H1 (cell line): ENCODE data around the gene PCF11. TPM values are rescaled to one million over a fixed set of nuclear protein-coding genes. Genes with fewer than 3 reads are reported as not detected.

Experiments
- CTCF ChIA-PET: fragments of 300-600 bp; sonication (Branson Sonifier 250); formaldehyde crosslinking; loops from one replicate; lab custom pipeline; 2021; ENCODE audit not compliant: partially characterized antibody; lab: Charles Lee
- POLR2A ChIA-PET: fragments of 300-600 bp; sonication (Branson Sonifier 250); formaldehyde crosslinking; loops from one replicate; lab custom pipeline; 2021; ENCODE audit warnings: inconsistent platforms; ENCODE audit not compliant: partially characterized antibody; lab: Charles Lee
- DNase-seq, 2 experiments: peaks; one replicate each; pipeline versions ENCODE4 v3.0.0 to v3.0.0-alpha.2; 2010 to 2022; ENCODE audit warnings: low spot score in 2 of 2, low read depth in 1 of 2, mixed read lengths in 1 of 2
- FAIRE-seq: peaks from 2 replicates; lab custom pipeline; 2011; peaks lifted over from hg19 to GRCh38; lab: Jason Lieb, UNC
- H2AFZ ChIP-seq: 2 replicates; pipeline ENCODE4 v1.8.1; 2012; ENCODE audit warnings: low read length, inconsistent platforms
- H2AK5ac ChIP-seq: 2 replicates; pipeline ENCODE4 v1.6.1; 2013; ENCODE audit warnings: low read depth, low read length
- H2BK120ac ChIP-seq: replicated peaks from 2 replicates; pipeline ENCODE3; 2013; ENCODE audit warnings: low read depth, low read length, inconsistent platforms
- H2BK12ac ChIP-seq: 2 replicates; pipeline ENCODE4 v1.6.1; 2013; ENCODE audit warnings: low read depth, low read length
- H2BK15ac ChIP-seq: 2 replicates; pipeline ENCODE4 v1.6.1; 2013; ENCODE audit warnings: low read length
- H2BK20ac ChIP-seq: 2 replicates; pipeline ENCODE4 v1.6.1; 2013; ENCODE audit warnings: low read length
- H2BK5ac ChIP-seq: 2 replicates; pipeline ENCODE4 v1.6.1; 2013; ENCODE audit warnings: low read depth, low read length
- H3K14ac ChIP-seq: 2 replicates; pipeline ENCODE4 v1.6.1; 2013; ENCODE audit warnings: inconsistent platforms; ENCODE audit not compliant: insufficient read length
- H3K18ac ChIP-seq: 2 replicates; pipeline ENCODE4 v1.6.1; 2013; ENCODE audit warnings: low read length; ENCODE audit errors: extremely low read depth
- H3K23ac ChIP-seq: 2 replicates; pipeline ENCODE4 v1.6.1; 2013; ENCODE audit warnings: inconsistent platforms; ENCODE audit not compliant: insufficient read length
- H3K23me2 ChIP-seq: 2 replicates; pipeline ENCODE4 v1.6.1; 2013; ENCODE audit warnings: low read depth, low read length
- H3K27ac ChIP-seq: 2 replicates; pipeline ENCODE4 v1.6.1; 2011; ENCODE audit warnings: low read depth, low read length, inconsistent platforms
- H3K27me3 ChIP-seq, 4 experiments: replicated peaks in 1 of 4; 1 replicate in 1 of 4; 2 replicates in 3 of 4; pipeline versions ENCODE4 v1.6.1 to v1.8.1; 2011 to 2013; ENCODE audit warnings: low read length in 3 of 4, mild to moderate bottlenecking in 3 of 4, inconsistent platforms in 2 of 4, mixed read lengths in 2 of 4, moderate library complexity in 1 of 4; ENCODE audit not compliant: control insufficient read depth in 3 of 4, insufficient read depth in 3 of 4; ENCODE audit errors: extremely low read depth in 1 of 4
- H3K36me3 ChIP-seq, 4 experiments: 2 replicates each; pipeline versions ENCODE4 v1.6.1 to v1.8.1; 2011 to 2013; ENCODE audit warnings: mild to moderate bottlenecking in 4 of 4, low read length in 3 of 4, moderate library complexity in 2 of 4, control low read depth in 1 of 4, inconsistent platforms in 1 of 4; ENCODE audit not compliant: insufficient read depth in 4 of 4, control insufficient read depth in 2 of 4
- H3K4ac ChIP-seq: replicated peaks from 2 replicates; pipeline ENCODE3; 2013; ENCODE audit warnings: low read length, low read depth, mixed read lengths, inconsistent platforms; ENCODE audit not compliant: insufficient read length
- H3K4me1 ChIP-seq, 4 experiments: replicated peaks in 1 of 4; 1 replicate in 1 of 4; 2 replicates in 3 of 4; pipeline versions ENCODE4 v1.6.1 to v1.8.1; 2011 to 2013; ENCODE audit warnings: low read length in 3 of 4, inconsistent platforms in 2 of 4, mixed read lengths in 1 of 4; ENCODE audit not compliant: insufficient read depth in 4 of 4, control insufficient read depth in 3 of 4
- H3K4me2 ChIP-seq, 2 experiments: 2 replicates each; pipeline versions ENCODE4 v1.6.1 to v1.8.1; 2011 to 2013; ENCODE audit warnings: low read depth in 2 of 2, low read length in 2 of 2, control low read depth in 1 of 2, inconsistent platforms in 1 of 2, mild to moderate bottlenecking in 1 of 2; ENCODE audit not compliant: insufficient read depth in 1 of 2
- H3K4me3 ChIP-seq, 4 experiments: fragments of 200-600, 300-600 bp in 1 of 4; sonication (generic), shearing (Covaris generic), sonication (Bioruptor Twin) in 1 of 4; 2 replicates each; pipeline versions ENCODE4 v1.5.1 to v1.8.1; 2011 to 2016; ENCODE audit warnings: low read length in 4 of 4, low read depth in 3 of 4, control low read depth in 2 of 4, inconsistent platforms in 2 of 4, mild to moderate bottlenecking in 2 of 4, mixed read lengths in 1 of 4, moderate library complexity in 1 of 4; ENCODE audit not compliant: insufficient read depth in 2 of 4; ENCODE audit errors: extremely low read depth in 1 of 4
- H3K56ac ChIP-seq: replicated peaks from 2 replicates; pipeline ENCODE3; 2013; ENCODE audit warnings: low read depth, mild to moderate bottlenecking, mixed read lengths, low read length, inconsistent platforms; ENCODE audit not compliant: insufficient read length
- H3K79me1 ChIP-seq: 2 replicates; pipeline ENCODE4 v1.6.1; 2013; ENCODE audit warnings: low read depth, low read length, control low read depth
- H3K79me2 ChIP-seq, 2 experiments: 2 replicates each; pipeline versions ENCODE4 v1.6.1 to v1.8.1; 2012 to 2013; ENCODE audit warnings: low read length in 2 of 2, mild to moderate bottlenecking in 2 of 2, inconsistent platforms in 1 of 2; ENCODE audit not compliant: insufficient read depth in 2 of 2, control insufficient read depth in 1 of 2
- H3K9ac ChIP-seq, 4 experiments: replicated peaks in 1 of 4; 1 replicate in 1 of 4; 2 replicates in 3 of 4; pipeline versions ENCODE4 v1.6.1 to v1.8.1; 2011 to 2013; ENCODE audit warnings: low read depth in 3 of 4, low read length in 3 of 4, control low read depth in 2 of 4, mild to moderate bottlenecking in 2 of 4, moderate library complexity in 2 of 4, inconsistent platforms in 1 of 4; ENCODE audit errors: extremely low read depth in 1 of 4
- H3K9me3 ChIP-seq, 2 experiments: 2 replicates each; pipeline versions ENCODE4 v1.6.1 to v1.8.1; 2012 to 2013; ENCODE audit warnings: mild to moderate bottlenecking in 2 of 2, moderate library complexity in 2 of 2, control low read depth in 1 of 2, inconsistent platforms in 1 of 2, low read depth in 1 of 2, low read length in 1 of 2, mixed read lengths in 1 of 2; ENCODE audit not compliant: insufficient read depth in 2 of 2
- H4K20me1 ChIP-seq, 2 experiments: replicated peaks in 1 of 2; 2 replicates each; pipeline versions ENCODE3 to v1.8.1; 2011 to 2013; ENCODE audit warnings: inconsistent platforms in 2 of 2, low read length in 2 of 2, mild to moderate bottlenecking in 1 of 2; ENCODE audit not compliant: insufficient read depth in 2 of 2, control insufficient read depth in 1 of 2
- H4K5ac ChIP-seq: 2 replicates; pipeline ENCODE4 v1.6.1; 2013; ENCODE audit warnings: low read length, low read depth, mixed read lengths, inconsistent platforms; ENCODE audit not compliant: insufficient read length
- H4K8ac ChIP-seq: 2 replicates; pipeline ENCODE4 v1.8.0; 2013; ENCODE audit warnings: mild to moderate bottlenecking, moderate library complexity, low read length, inconsistent platforms; ENCODE audit not compliant: insufficient read depth; ENCODE audit errors: extremely low read depth
- H4K91ac ChIP-seq: replicated peaks from 2 replicates; pipeline ENCODE3; 2013; ENCODE audit warnings: low read length, mixed read lengths, inconsistent platforms; ENCODE audit not compliant: insufficient read length
- POLR2A ChIP-seq, 2 experiments: IDR thresholded peaks; 1 replicate in 1 of 2; 2 replicates in 1 of 2; pipeline ENCODE4 v1.6.1; 2011; ENCODE audit warnings: low read depth in 2 of 2, low read length in 2 of 2, mild to moderate bottlenecking in 2 of 2; ENCODE audit errors: control extremely low read depth in 1 of 2
- SIRT6 ChIP-seq: IDR thresholded peaks from one replicate; pipeline ENCODE4 v1.7.1; 2012; ENCODE audit warnings: low read length, inconsistent platforms
- TEAD4 ChIP-seq: IDR thresholded peaks from 2 replicates; pipeline ENCODE4 v1.6.1; 2012; ENCODE audit warnings: low read depth, low read length, inconsistent platforms, mixed read lengths
- WGBS, 2 experiments: shearing (Covaris generic) in 1 of 2; methylation state at CpG; one replicate each; pipeline versions ENCODE4 v1.1.6 to v1.1.7; 2013 to 2015; ENCODE audit warnings: low lambda C conversion rate in 2 of 2, mixed read lengths in 2 of 2, inconsistent platforms in 1 of 2, low coverage in 1 of 2, missing lambda C conversion rate in 1 of 2; ENCODE audit not compliant: insufficient replicate concordance in 2 of 2, insufficient coverage in 1 of 2, insufficient read length in 1 of 2; ENCODE audit errors: extremely low coverage in 1 of 2, missing lambda C conversion rate in 1 of 2; 5-methylcytosine and 5-hydroxymethylcytosine counted together
- polyA plus RNA-seq, 7 experiments: library from polyadenylated mRNA; depleted of rRNA in 3 of 7; stranded (reverse) in 5 of 7; unstranded in 2 of 7; fragments of >200 nt in 5 of 7; fragments of 200-250 nt in 2 of 7; gene quantifications; 1 replicate in 5 of 7; 2 replicates in 1 of 7; 4 replicates in 1 of 7; pipeline versions ENCODE4 v1.2.1 to v1.2.3, GENCODE V29; 2011 to 2013; ENCODE audit warnings: missing spikeins in 2 of 7, mixed read lengths in 2 of 7
- total RNA-seq: library from RNA; stranded (reverse); fragmentation: NEBNext Ultra II Directional; extraction: Animal tissue kit (Norgen Biotek cat#: 25700); gene quantifications from 2 replicates; pipeline ENCODE4 v1.2.1, GENCODE V29; 2021
- TF ChIP-seq, protein P1 (sequence below): IDR thresholded peaks from 2 replicates; pipeline ENCODE4 v1.6.1; 2011; ENCODE audit warnings: low read depth, mild to moderate bottlenecking, low read length; ENCODE audit not compliant: insufficient read depth

Gene PCF11
- total and polyA plus RNA-seq, 2 of the 8 experiments (the other 6 are each of a cell fraction or from before 2014, with no cell fraction given) = 25.1 to 47.7 TPM

DNA sequence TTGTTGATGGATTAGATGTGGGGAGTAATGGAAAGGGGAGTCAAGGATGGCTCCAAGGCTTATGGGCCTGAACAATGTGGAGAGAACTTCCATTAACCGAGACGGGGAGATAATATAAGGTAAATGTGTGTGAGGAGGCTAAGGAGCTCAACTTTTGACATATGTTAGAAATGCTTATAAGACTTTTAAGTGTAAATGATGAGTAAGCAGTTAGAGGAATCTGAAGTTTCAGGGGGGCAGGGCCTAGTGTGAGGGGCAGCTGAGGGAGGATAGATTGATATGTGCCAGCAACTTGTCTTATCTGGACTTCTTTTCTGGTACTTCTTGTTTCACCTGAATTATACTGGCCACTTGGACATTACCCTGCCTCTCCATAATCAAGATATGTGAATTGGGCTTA lies 66.5 kb downstream of the PCF11 start:
- Histone ChIP-seq H3K4me2 (no peak overlapping the region), H2BK5ac (no peak overlapping the region), H4K5ac (no peak overlapping the region), H3K4ac (no peak overlapping the region), H4K8ac (no peak overlapping the region), H3K9me3 (no peaks in the 10 kb centered on the region), H2BK20ac (no peak overlapping the region), H3K23me2 (no peaks in the 10 kb centered on the region), H3K27ac (no peak overlapping the region), H2AK5ac (no peak overlapping the region), H3K27me3 (no peaks in the 10 kb centered on the region), H3K79me2 (no peaks in the 10 kb centered on the region), H2BK120ac (no peak overlapping the region), H3K56ac (no peak overlapping the region), H3K4me1 (no peaks in the 10 kb centered on the region), H4K20me1 (no peaks in the 10 kb centered on the region), H3K36me3 (no peaks in the 10 kb centered on the region), H2BK12ac (no peak overlapping the region), H3K4me3 (no peak overlapping the region), H2BK15ac (no peak overlapping the region), H3K79me1 (no peaks in the 10 kb centered on the region), H4K91ac (no peak overlapping the region), H3K18ac (no peak overlapping the region), H3K23ac (no peak overlapping the region), H3K9ac (no peak overlapping the region), H2AFZ (no peak overlapping the region), H3K14ac (no peak overlapping the region)
- FAIRE-seq (no peak), DNase-seq (no peak)
- TF ChIP-seq, protein P1, sequence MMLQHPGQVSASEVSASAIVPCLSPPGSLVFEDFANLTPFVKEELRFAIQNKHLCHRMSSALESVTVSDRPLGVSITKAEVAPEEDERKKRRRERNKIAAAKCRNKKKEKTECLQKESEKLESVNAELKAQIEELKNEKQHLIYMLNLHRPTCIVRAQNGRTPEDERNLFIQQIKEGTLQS = no peak
- TF ChIP-seq TEAD4 (no peak), POLR2A (IDR thresholded peaks at IDR 0.05; ENCODE audit: control extremely low read depth in 1 of 2, low read depth in 2 of 2, low read length in 2 of 2) (no peak), SIRT6 (no peak)
- ChIA-PET POLR2A (interaction anchor here (0.6 kb wide), 1 partner anchor 497 kb away, joined by 3 read pairs; no protein-coding TSS in a partner anchor), CTCF (interaction anchor here (1.1 to 6.0 kb wide), 3 partner anchors 25 to 596 kb away, joined by 4 to 32 read pairs (median 4); no protein-coding TSS in a partner anchor)
- WGBS, 2 experiments = 100% methylated on average over 2 of the region's 2 CpGs; no CpG with 5 or more reads in 1 of the 2 experiments
